Ishikawa (cell line): ENCODE results near the gene ESYT1.

ENCODE experiments used
- CEBPB ChIP-seq: IDR thresholded peaks from 2 replicates; pipeline ENCODE4 v1.6.1; 2012
- CREB1 ChIP-seq: IDR thresholded peaks from 2 replicates; pipeline ENCODE4 v1.6.1; 2012; ENCODE audit warnings: low read depth
- EGR1 ChIP-seq: IDR thresholded peaks from 2 replicates; pipeline ENCODE4 v1.6.1; 2012
- EP300 ChIP-seq: IDR thresholded peaks from 2 replicates; pipeline ENCODE4 v1.6.1; 2012; ENCODE audit warnings: borderline replicate concordance
- FOXM1 ChIP-seq: IDR thresholded peaks from 2 replicates; pipeline ENCODE4 v1.6.1; 2012; ENCODE audit warnings: low read depth, borderline replicate concordance
- RAD21 ChIP-seq: IDR thresholded peaks from 2 replicates; pipeline ENCODE4 v1.6.1; 2012; ENCODE audit warnings: low read depth
- TAF1 ChIP-seq: IDR thresholded peaks from 2 replicates; pipeline ENCODE4 v1.6.1; 2012; ENCODE audit warnings: low read depth, mild to moderate bottlenecking
- TCF12 ChIP-seq: IDR thresholded peaks from 2 replicates; pipeline ENCODE4 v1.6.1; 2012; ENCODE audit warnings: low read depth
- TEAD4 ChIP-seq: IDR thresholded peaks from 2 replicates; pipeline ENCODE4 v1.6.1; 2012
- YY1 ChIP-seq: IDR thresholded peaks from 2 replicates; pipeline ENCODE4 v1.6.1; 2012; ENCODE audit warnings: low read depth
- TF ChIP-seq, protein P1 (sequence below): IDR thresholded peaks from 2 replicates; pipeline ENCODE4 v1.6.1; 2012
- TF ChIP-seq, protein P2 (sequence below): IDR thresholded peaks from 2 replicates; pipeline ENCODE4 v1.6.1; 2012; ENCODE audit warnings: low read depth, mild to moderate bottlenecking
- TF ChIP-seq, protein P3 (sequence below): IDR thresholded peaks from 2 replicates; pipeline ENCODE4 v1.6.1; 2012

DNA sequence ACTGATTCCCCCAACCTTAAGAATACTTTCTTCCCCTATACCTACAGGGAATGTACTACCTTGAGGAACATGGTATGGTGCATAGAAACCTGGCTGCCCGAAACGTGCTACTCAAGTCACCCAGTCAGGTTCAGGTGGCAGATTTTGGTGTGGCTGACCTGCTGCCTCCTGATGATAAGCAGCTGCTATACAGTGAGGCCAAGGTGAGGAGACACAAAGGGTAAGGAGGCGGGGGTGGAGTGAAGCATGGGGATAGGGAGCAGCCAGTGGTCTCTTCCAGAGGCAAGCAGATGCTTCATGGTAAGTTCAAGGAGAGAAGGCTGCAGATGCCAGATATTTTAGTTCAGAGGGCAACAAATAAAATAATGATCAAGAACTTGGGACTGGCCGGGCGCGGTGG, 30.3 kb upstream of the ESYT1 start:
- TF ChIP-seq, protein P1, sequence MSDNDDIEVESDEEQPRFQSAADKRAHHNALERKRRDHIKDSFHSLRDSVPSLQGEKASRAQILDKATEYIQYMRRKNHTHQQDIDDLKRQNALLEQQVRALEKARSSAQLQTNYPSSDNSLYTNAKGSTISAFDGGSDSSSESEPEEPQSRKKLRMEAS, result no peak
- no peak for TF ChIP-seq TAF1
- TF ChIP-seq EGR1, result no peak
- TF ChIP-seq RAD21, result no peak
- TF ChIP-seq, protein P2, sequence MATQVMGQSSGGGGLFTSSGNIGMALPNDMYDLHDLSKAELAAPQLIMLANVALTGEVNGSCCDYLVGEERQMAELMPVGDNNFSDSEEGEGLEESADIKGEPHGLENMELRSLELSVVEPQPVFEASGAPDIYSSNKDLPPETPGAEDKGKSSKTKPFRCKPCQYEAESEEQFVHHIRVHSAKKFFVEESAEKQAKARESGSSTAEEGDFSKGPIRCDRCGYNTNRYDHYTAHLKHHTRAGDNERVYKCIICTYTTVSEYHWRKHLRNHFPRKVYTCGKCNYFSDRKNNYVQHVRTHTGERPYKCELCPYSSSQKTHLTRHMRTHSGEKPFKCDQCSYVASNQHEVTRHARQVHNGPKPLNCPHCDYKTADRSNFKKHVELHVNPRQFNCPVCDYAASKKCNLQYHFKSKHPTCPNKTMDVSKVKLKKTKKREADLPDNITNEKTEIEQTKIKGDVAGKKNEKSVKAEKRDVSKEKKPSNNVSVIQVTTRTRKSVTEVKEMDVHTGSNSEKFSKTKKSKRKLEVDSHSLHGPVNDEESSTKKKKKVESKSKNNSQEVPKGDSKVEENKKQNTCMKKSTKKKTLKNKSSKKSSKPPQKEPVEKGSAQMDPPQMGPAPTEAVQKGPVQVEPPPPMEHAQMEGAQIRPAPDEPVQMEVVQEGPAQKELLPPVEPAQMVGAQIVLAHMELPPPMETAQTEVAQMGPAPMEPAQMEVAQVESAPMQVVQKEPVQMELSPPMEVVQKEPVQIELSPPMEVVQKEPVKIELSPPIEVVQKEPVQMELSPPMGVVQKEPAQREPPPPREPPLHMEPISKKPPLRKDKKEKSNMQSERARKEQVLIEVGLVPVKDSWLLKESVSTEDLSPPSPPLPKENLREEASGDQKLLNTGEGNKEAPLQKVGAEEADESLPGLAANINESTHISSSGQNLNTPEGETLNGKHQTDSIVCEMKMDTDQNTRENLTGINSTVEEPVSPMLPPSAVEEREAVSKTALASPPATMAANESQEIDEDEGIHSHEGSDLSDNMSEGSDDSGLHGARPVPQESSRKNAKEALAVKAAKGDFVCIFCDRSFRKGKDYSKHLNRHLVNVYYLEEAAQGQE, result no peak
- TF ChIP-seq YY1, result no peak
- TF ChIP-seq EP300, result no peak
- no peak for TF ChIP-seq CEBPB
- no peak for TF ChIP-seq CREB1
- no peak for TF ChIP-seq TEAD4
- TF ChIP-seq FOXM1, result no peak
- TF ChIP-seq, protein P3, sequence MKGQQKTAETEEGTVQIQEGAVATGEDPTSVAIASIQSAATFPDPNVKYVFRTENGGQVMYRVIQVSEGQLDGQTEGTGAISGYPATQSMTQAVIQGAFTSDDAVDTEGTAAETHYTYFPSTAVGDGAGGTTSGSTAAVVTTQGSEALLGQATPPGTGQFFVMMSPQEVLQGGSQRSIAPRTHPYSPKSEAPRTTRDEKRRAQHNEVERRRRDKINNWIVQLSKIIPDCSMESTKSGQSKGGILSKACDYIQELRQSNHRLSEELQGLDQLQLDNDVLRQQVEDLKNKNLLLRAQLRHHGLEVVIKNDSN, result no peak
- TF ChIP-seq TCF12, result no peak
